Large intestine (tissue), 3 donors: ENCODE results near the gene BRS3. TPM values are rescaled to one million over a fixed set of nuclear protein-coding genes. Genes with fewer than 3 reads are reported as not detected.

Source experiments
- DNase-seq, 2 donors: peaks; one replicate each; pipeline versions ENCODE4 v3.0.0 to v3.0.0-alpha.2; 2013
- H3K27ac ChIP-seq: one replicate; pipeline ENCODE4 v1.5.1; 2013; ENCODE audit warnings: low read length
- H3K27me3 ChIP-seq: 2 replicates; pipeline ENCODE4 v1.6.1; 2013; ENCODE audit warnings: low read length; ENCODE audit not compliant: control insufficient read depth, insufficient read depth
- H3K36me3 ChIP-seq: 2 replicates; pipeline ENCODE4 v1.6.1; 2013; ENCODE audit warnings: low read length; ENCODE audit not compliant: control insufficient read depth, insufficient read depth
- H3K4me1 ChIP-seq: one replicate; pipeline ENCODE4 v1.6.1; 2013; ENCODE audit warnings: low read length; ENCODE audit not compliant: control insufficient read depth, insufficient read depth
- H3K4me3 ChIP-seq: one replicate; pipeline ENCODE4 v1.5.1; 2013; ENCODE audit warnings: low read length
- H3K9me3 ChIP-seq: one replicate; pipeline ENCODE4 v1.6.1; 2013; ENCODE audit warnings: mild to moderate bottlenecking, low read depth, low read length, moderate library complexity; ENCODE audit not compliant: control insufficient read depth
- WGBS: methylation state at CpG from one replicate; pipeline ENCODE4 v1.1.5; 2013; ENCODE audit warnings: low lambda C conversion rate; ENCODE audit not compliant: insufficient coverage; 5-methylcytosine and 5-hydroxymethylcytosine counted together
- polyA plus RNA-seq: library from polyadenylated mRNA; unstranded; fragments of 120-200 nt; gene quantifications from one replicate; pipeline ENCODE4 v1.2.1, GENCODE V29; 2013

The BRS3 gene
- polyA plus RNA-seq, 1 donor = 0.03 TPM

DNA sequence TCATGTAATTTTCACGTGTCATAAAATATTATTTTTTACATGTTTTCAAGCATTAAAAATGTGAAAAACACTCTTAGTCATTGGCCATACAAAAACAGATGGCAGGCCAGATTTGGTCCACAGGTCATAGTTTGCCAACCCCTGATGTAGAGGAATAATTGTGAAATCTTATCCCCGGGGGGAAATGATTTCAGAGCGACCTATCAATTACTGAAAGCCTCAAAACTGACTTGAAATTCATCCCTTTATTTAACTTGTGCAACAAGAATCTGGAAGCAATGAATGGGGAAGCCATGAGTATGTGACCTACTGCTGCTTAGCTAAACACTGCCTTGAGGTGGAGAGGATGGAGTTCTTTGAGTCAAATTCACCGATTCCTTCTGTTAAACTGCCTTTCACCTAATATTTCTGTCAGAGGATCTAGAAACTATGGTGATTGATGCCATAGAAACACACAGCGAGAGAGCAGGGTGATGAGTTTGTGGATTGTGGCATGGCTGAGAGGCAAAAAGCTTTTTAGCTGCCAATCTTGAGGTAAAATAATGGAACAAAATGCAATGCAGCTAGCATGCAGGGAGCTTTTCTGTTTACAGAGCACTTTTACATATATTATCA, 30.3 kb upstream of the BRS3 start:
- no peak for DNase-seq
- H3K4me1 ChIP-seq = no peaks in the 10 kb centered on the region
- no peaks in the 10 kb centered on the region for H3K9me3 ChIP-seq
- no CpG with 5 or more reads among the region's 5 CpGs for WGBS
- H3K27ac ChIP-seq = no peak overlapping the region
- no peaks in the 10 kb centered on the region for H3K27me3 ChIP-seq
- no peaks in the 10 kb centered on the region for H3K36me3 ChIP-seq
- no peak overlapping the region for H3K4me3 ChIP-seq

DNA sequence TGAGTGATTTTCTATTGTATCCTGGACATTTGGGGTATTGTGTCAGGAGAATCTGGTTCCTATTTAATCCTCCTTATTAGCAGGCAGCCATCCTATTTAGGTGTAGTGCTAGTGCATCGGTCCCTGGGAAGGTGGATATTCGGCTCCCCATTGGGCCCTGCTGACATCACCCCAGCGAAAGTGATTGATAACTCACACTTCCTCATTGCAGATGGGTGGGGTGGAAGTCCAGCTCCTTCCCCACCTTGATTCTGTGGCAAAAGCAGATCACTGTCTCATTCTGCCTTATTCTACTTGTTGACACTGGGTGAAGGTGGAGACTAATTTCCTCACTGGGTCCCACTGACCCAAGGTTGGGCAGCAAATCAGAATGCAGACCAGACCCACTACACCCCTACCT, 23.2 kb upstream of the BRS3 start:
- H3K4me1 ChIP-seq = no peaks in the 10 kb centered on the region
- no CpG with 5 or more reads among the region's 3 CpGs for WGBS
- no peaks in the 10 kb centered on the region for H3K9me3 ChIP-seq
- H3K27ac ChIP-seq = no peak overlapping the region
- no peaks in the 10 kb centered on the region for H3K36me3 ChIP-seq
- H3K27me3 ChIP-seq = no peaks in the 10 kb centered on the region
- H3K4me3 ChIP-seq = no peak overlapping the region
- DNase-seq = no peak

DNA sequence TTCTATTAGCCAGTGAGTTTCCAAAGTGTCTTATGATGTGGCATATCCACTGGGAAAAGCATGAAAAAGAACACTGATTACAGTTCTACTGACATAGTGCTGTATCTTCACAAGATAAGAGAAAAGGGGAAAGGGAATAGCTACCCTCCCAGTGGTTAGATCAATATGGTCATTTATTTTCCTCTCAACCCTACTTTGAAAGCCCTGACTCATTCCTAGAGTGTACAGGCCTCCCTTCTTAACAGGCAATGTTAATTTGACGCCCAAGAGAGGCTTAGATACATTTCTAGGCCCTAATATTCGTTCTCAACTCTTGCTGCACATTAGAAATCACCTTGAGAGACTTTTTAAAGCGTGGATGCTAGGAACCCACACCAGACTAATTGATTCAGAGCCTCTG, 20.4 kb upstream of the BRS3 start:
- Histone ChIP-seq H3K4me1 (no peaks in the 10 kb centered on the region), H3K27me3 (no peaks in the 10 kb centered on the region), H3K9me3 (no peaks in the 10 kb centered on the region), H3K4me3 (no peak overlapping the region), H3K36me3 (no peaks in the 10 kb centered on the region), H3K27ac (no peak overlapping the region)
- no peak for DNase-seq
- WGBS = no CpG with 5 or more reads among the region's 3 CpGs

DNA sequence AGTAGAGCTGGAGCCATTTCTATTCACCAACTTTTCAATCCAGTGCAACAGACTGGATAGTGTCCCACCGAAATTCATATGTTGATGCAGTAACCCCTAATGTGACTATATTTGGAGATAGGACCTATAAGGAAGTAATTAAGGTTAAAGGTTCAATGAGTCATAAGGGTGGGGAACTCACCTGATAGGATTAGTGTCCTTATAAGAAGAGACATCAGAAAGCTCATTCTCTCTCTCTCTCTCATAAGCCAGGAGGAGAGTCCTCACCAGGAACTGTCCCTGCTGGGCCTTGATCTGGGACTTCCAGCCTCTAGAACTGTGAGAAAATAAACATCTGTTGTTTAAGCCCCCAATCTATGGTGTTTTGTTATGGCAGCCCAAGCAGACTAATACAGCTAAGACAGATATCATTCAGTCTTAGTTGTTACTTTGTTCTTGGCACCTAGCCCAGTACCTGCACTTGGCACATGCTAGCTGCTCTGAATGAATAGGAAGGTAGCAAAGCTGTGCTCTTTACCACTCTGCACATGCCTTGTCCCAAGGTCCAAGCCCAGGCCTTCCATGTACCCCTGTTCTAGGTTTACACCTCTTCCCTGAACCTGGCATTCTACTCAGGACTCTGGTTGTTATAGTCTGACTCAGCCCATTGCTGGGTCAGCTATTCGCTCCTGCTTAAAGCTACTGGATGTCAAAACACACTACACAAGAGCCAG, 19.2 kb upstream of the BRS3 start:
- Histone ChIP-seq H3K4me1 (no peaks in the 10 kb centered on the region), H3K36me3 (no peaks in the 10 kb centered on the region), H3K9me3 (no peaks in the 10 kb centered on the region), H3K27ac (no peak overlapping the region), H3K27me3 (no peaks in the 10 kb centered on the region), H3K4me3 (no peak overlapping the region)
- DNase-seq = no peak
- WGBS = no CpG with 5 or more reads among the region's 2 CpGs

DNA sequence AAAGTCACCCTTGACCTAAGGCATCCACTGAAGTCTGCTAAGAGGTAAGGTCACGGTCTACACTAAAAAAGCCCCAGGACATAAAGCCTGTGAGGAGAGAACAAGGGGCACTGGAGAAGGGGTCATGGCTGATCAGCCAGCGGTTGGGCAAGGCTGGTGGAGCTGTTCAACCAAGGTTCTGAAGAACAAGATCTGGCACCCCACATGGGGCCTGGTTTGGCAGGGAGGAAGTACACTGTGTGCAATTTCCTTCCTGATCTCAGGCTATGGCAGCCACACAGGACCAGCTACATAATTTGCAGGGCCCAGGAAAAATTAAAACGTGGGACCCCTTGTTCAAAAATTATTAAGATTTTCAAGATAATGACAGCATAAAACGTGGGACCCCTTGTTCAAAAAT, 14.1 kb upstream of the BRS3 start:
- Histone ChIP-seq H3K27me3 (no peaks in the 10 kb centered on the region), H3K27ac (no peak overlapping the region), H3K36me3 (no peaks in the 10 kb centered on the region), H3K4me1 (no peaks in the 10 kb centered on the region), H3K9me3 (no peaks in the 10 kb centered on the region), H3K4me3 (no peak overlapping the region)
- no CpG with 5 or more reads among the region's 4 CpGs for WGBS
- no peak for DNase-seq

DNA sequence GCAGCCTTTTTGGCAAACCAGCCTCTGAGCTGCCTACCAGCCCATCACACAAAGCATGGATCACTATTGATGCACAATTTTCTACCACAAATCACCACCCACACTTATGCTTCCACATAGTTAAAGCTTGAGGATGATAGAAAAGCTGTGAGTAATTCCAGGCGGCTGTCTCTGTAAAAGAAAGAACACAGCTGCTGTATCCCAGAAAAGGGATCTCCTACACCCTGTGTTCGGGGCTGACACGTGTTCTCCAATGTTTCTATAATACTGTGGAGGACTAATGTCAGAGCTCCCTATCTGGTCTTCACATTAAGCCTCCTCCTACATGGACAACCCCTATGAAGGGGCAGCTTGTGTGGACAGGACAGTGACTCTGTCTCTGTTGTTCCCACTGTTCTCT, 12.5 kb upstream of the BRS3 start:
- Histone ChIP-seq H3K27ac (no peak overlapping the region), H3K36me3 (no peaks in the 10 kb centered on the region), H3K4me3 (no peak overlapping the region), H3K4me1 (no peaks in the 10 kb centered on the region), H3K27me3 (no peaks in the 10 kb centered on the region), H3K9me3 (no peaks in the 10 kb centered on the region)
- WGBS = no CpG with 5 or more reads among the region's 3 CpGs
- DNase-seq = no peak

DNA sequence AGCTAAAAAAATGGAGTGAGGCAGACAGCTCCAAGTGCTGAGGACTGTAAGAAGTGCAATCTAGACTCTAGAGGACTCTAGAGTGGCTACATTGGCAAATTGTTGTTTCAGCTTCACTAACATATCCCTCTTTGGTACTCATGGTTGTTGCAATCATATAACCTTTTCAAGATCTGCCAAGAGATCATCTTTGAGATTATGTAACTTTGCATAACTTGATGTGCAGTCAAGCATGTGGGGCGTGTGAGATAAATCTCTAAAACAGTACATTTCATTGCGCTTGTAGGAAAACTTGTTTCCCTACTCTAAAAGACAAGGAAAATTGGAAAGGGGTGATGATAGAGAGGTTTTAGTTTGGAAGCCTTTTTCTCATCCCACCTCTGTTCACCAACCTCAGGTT, 11.2 kb upstream of the BRS3 start:
- Histone ChIP-seq H3K27ac (no peak overlapping the region), H3K27me3 (no peaks in the 10 kb centered on the region), H3K9me3 (no peaks in the 10 kb centered on the region), H3K36me3 (no peaks in the 10 kb centered on the region), H3K4me1 (no peaks in the 10 kb centered on the region), H3K4me3 (no peak overlapping the region)
- DNase-seq = no peak
- WGBS = no CpG with 5 or more reads among the region's 2 CpGs

DNA sequence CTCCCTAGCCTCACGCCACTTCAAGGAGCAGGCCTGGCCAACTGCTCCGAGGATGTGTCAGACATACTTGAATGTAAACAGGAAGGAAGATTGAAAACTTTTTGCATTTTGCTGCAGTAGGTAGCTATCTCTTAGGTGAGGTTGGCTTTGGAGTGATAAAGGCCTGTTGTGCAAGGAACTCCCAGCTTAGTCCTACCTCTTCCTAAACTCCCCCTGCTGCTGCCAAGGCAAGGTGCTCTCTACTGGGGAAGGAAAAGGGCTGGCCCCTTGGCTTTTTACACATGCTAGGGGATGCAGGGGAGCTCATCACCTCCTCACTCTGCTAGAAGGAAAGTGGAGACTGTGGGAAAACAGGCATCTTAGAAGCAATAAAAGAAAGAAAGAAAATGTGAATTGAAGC, 10.7 kb upstream of the BRS3 start:
- H3K4me3 ChIP-seq = no peak overlapping the region
- H3K9me3 ChIP-seq = no peaks in the 10 kb centered on the region
- WGBS = no CpG with 5 or more reads among the region's 2 CpGs
- H3K36me3 ChIP-seq = no peaks in the 10 kb centered on the region
- DNase-seq = no peak
- no peak overlapping the region for H3K27ac ChIP-seq
- no peaks in the 10 kb centered on the region for H3K4me1 ChIP-seq
- H3K27me3 ChIP-seq = no peaks in the 10 kb centered on the region

DNA sequence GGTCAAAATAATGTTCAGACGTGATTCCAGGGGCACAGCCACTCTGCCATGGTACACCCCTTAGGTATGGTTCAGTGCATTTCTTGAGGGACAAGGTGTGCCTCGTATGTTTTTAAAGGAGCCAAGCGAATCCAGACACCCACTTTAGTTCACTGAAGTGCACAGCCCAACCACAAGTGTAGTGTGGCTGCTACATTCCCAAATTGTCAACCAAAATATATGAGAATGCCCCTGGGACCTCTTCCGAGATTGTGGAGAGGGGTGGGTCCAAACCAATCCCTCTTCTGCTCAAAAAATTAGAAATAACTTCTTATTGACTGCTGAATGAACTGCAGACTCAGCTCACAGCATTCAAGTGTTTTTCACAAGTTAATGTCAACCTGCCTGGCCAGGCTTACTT, 7.4 kb upstream of the BRS3 start:
- Histone ChIP-seq H3K9me3 (no peaks in the 10 kb centered on the region), H3K27me3 (no peaks in the 10 kb centered on the region)
- no CpG with 5 or more reads among the region's 4 CpGs for WGBS

DNA sequence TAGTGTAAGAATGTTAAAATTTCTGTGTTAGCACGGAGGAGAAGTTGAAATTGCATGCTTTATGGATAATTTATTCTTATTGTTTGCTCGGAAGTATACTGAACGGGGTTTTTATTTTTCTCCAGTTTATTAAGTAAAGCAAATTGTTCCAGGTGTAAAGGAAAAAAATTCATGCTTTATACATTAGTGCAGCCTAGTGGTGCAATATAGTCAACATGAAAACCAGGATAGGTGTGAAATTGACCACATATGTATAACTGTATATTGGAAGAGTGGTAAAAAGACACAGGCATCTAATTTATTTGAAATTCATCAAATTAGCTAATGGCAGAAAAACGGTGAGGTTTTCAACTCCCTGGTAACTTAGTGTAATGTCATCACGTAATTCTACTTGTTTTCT, 959 bp downstream of the BRS3 start:
- H3K4me1 ChIP-seq = no peaks in the 10 kb centered on the region
- DNase-seq = no peak
- H3K27me3 ChIP-seq = peaks cover 3% of the 10 kb centered on the region
- no CpG with 5 or more reads among the region's 5 CpGs for whole genome bisulfite sequencing
- no peaks in the 10 kb centered on the region for H3K9me3 ChIP-seq
- H3K36me3 ChIP-seq = no peaks in the 10 kb centered on the region
- H3K27ac ChIP-seq = no peak overlapping the region
- no peak overlapping the region for H3K4me3 ChIP-seq

More for the DNA sequence above, 7.4 kb upstream of the BRS3 start:
- H3K27ac ChIP-seq = no peak overlapping the region
- no peaks in the 10 kb centered on the region for H3K36me3 ChIP-seq
- DNase-seq = no peak
- H3K4me3 ChIP-seq = no peak overlapping the region
- H3K4me1 ChIP-seq = no peaks in the 10 kb centered on the region

DNA sequence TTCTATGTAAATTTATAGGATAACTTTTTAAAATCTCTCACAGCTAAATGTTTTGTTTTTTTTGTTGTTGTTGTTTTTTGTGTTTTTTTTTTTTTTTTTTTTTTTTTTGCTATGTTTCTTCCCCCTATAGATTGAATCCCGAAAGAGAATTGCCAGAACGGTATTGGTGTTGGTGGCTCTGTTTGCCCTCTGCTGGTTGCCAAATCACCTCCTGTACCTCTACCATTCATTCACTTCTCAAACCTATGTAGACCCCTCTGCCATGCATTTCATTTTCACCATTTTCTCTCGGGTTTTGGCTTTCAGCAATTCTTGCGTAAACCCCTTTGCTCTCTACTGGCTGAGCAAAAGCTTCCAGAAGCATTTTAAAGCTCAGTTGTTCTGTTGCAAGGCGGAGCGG, 4.1 kb downstream of the BRS3 start:
- no peaks in the 10 kb centered on the region for H3K36me3 ChIP-seq
- no peak overlapping the region for H3K27ac ChIP-seq
- H3K9me3 ChIP-seq = no peaks in the 10 kb centered on the region
- H3K4me1 ChIP-seq = peaks cover 3% of the 10 kb centered on the region
- H3K27me3 ChIP-seq = peaks cover 3% of the 10 kb centered on the region
- no peak overlapping the region for H3K4me3 ChIP-seq
- DNase-seq = no peak
- WGBS = 40% methylated on average over 1 of the region's 6 CpGs
